CD14-positive monocyte (primary cell): ENCODE measurements around the gene HSP90AA1. TPM values are rescaled to one million over a fixed set of nuclear protein-coding genes. Genes with fewer than 3 reads are reported as not detected.

ENCODE experiments used
- DNase-seq, 3 donors: peaks; one replicate each; pipeline ENCODE4 v3.0.0-alpha.2; 2011 to 2022
- H2AFZ ChIP-seq: 2 replicates; pipeline ENCODE4 v1.6.0; 2012; ENCODE audit warnings: mild to moderate bottlenecking, low read depth, low read length, inconsistent platforms; ENCODE audit not compliant: insufficient read depth, poor library complexity, severe bottlenecking
- H3K27ac ChIP-seq, 2 donors: 1 replicate in 1 of 2; 2 replicates in 1 of 2; pipeline ENCODE4 v1.5.1; 2012 to 2013; ENCODE audit warnings: low read length in 2 of 2, control low read depth in 1 of 2, inconsistent platforms in 1 of 2, low read depth in 1 of 2, mild to moderate bottlenecking in 1 of 2
- H3K27me3 ChIP-seq, 2 donors: one replicate each; pipeline versions ENCODE4 v1.6.0 to v1.6.1; 2011 to 2013; ENCODE audit warnings: low read length in 2 of 2; ENCODE audit not compliant: control insufficient read depth in 2 of 2, insufficient read depth in 2 of 2
- H3K36me3 ChIP-seq, 2 donors: replicated peaks in 1 of 2; 1 replicate in 1 of 2; 2 replicates in 1 of 2; pipeline versions ENCODE4 v1.5.1 to v1.6.1; 2012 to 2013; ENCODE audit warnings: low read length in 2 of 2, control low read depth in 1 of 2, inconsistent platforms in 1 of 2, mild to moderate bottlenecking in 1 of 2; ENCODE audit not compliant: insufficient read depth in 2 of 2, control insufficient read depth in 1 of 2
- H3K4me1 ChIP-seq, 2 donors: 1 replicate in 1 of 2; 2 replicates in 1 of 2; pipeline versions ENCODE4 v1.5.1 to v1.6.1; 2012 to 2013; ENCODE audit warnings: low read length in 2 of 2, control low read depth in 1 of 2, inconsistent platforms in 1 of 2, mild to moderate bottlenecking in 1 of 2, moderate library complexity in 1 of 2; ENCODE audit not compliant: insufficient read depth in 2 of 2, control insufficient read depth in 1 of 2
- H3K4me2 ChIP-seq: replicated peaks from 2 replicates; pipeline ENCODE3; 2012; ENCODE audit warnings: low read length, moderate library complexity, mild to moderate bottlenecking; ENCODE audit not compliant: poor library complexity, severe bottlenecking; ENCODE audit errors: extremely low read depth
- H3K4me3 ChIP-seq, 3 experiments: fragments of 200-600 bp in 1 of 3; sonication (generic) in 1 of 3; replicated peaks in 1 of 3; 1 replicate in 2 of 3; 2 replicates in 1 of 3; pipeline ENCODE4 v1.5.1; 2011 to 2013; ENCODE audit warnings: low read length in 3 of 3, mild to moderate bottlenecking in 3 of 3, control low read depth in 2 of 3, low read depth in 2 of 3, inconsistent platforms in 1 of 3, moderate library complexity in 1 of 3
- H3K79me2 ChIP-seq: 2 replicates; pipeline ENCODE4 v1.6.0; 2012; ENCODE audit warnings: mild to moderate bottlenecking, control low read depth, inconsistent platforms, low read length, moderate library complexity; ENCODE audit not compliant: insufficient read depth
- H3K9ac ChIP-seq: 2 replicates; pipeline ENCODE4 v1.6.0; 2017; ENCODE audit warnings: low read length, mild to moderate bottlenecking; ENCODE audit not compliant: insufficient read depth, poor library complexity, severe bottlenecking
- H3K9me3 ChIP-seq, 2 donors: replicated peaks in 1 of 2; 1 replicate in 1 of 2; 2 replicates in 1 of 2; pipeline versions ENCODE4 v1.5.1 to v1.6.1; 2012 to 2013; ENCODE audit warnings: low read length in 2 of 2, control low read depth in 1 of 2; ENCODE audit not compliant: control insufficient read depth in 1 of 2, insufficient read depth in 1 of 2
- H4K20me1 ChIP-seq: 2 replicates; pipeline ENCODE4 v1.6.0; 2012; ENCODE audit warnings: mild to moderate bottlenecking, low read length, control low read depth, moderate library complexity; ENCODE audit not compliant: insufficient read depth
- H3K27ac Mint-ChIP-seq, 7 donors: one replicate each; pipeline ENCODE4 v1.8.0; 2020; ENCODE audit warnings: mild to moderate bottlenecking in 7 of 7, mixed read lengths in 7 of 7, moderate library complexity in 6 of 7, inconsistent platforms in 2 of 7
- H3K27me3 Mint-ChIP-seq, 3 donors: one replicate each; pipeline ENCODE4 v1.8.0; 2021 to 2022; ENCODE audit warnings: low read depth in 3 of 3, mild to moderate bottlenecking in 3 of 3, mixed read lengths in 3 of 3, moderate library complexity in 3 of 3, inconsistent platforms in 1 of 3
- H3K36me3 Mint-ChIP-seq, 2 donors: one replicate each; pipeline ENCODE4 v1.8.0; 2020; ENCODE audit warnings: mixed read lengths in 2 of 2, inconsistent platforms in 1 of 2, mild to moderate bottlenecking in 1 of 2
- H3K4me1 Mint-ChIP-seq: one replicate; pipeline ENCODE4 v1.8.0; 2020; ENCODE audit warnings: mild to moderate bottlenecking, mixed read lengths
- H3K4me3 Mint-ChIP-seq, 2 donors: one replicate each; pipeline ENCODE4 v1.8.0; 2020; ENCODE audit warnings: mild to moderate bottlenecking in 2 of 2, mixed read lengths in 2 of 2, moderate library complexity in 1 of 2
- H3K9me3 Mint-ChIP-seq, 7 donors: one replicate each; pipeline ENCODE4 v1.8.0; 2020 to 2022; ENCODE audit warnings: mixed read lengths in 7 of 7, mild to moderate bottlenecking in 6 of 7, moderate library complexity in 6 of 7, inconsistent platforms in 2 of 7
- CTCF ChIP-seq: fragments of 200-600 bp; IDR thresholded peaks from one replicate; pipeline ENCODE4 v1.8.0; 2022; ENCODE audit warnings: antibody characterized with exemption, mild to moderate bottlenecking
- WGBS: methylation state at CpG from one replicate; pipeline ENCODE4 v1.1.5; 2013; ENCODE audit warnings: missing lambda C conversion rate; ENCODE audit not compliant: insufficient coverage; 5-methylcytosine and 5-hydroxymethylcytosine counted together
- intact Hi-C, 2 donors: fragments of 100-400 bp; cut with micrococcal nuclease; formaldehyde crosslinking; loops; one replicate each; pipeline versions ENCODE4 v1.15.0 to v1.15.1; 2023
- polyA plus RNA-seq, 3 donors: library from polyadenylated mRNA; depleted of rRNA in 1 of 3; unstranded in 2 of 3; stranded (reverse) in 1 of 3; fragments of 300-500 nt in 2 of 3; fragments of >200 nt in 1 of 3; fragmentation: Illumina TruSeq in 2 of 3; gene quantifications; 1 replicate in 2 of 3; 2 replicates in 1 of 3; pipeline ENCODE4 v1.2.3, GENCODE V29; 2012 to 2021

The HSP90AA1 gene
- polyA plus RNA-seq, 3 donors: 149 to 211 (median 180) TPM

GRCh38 chr14:102043251-102044025, 43.4 kb downstream of the HSP90AA1 start:
- intact Hi-C loops: loop anchor here in 1 of 2 donors (10.0 kb wide), 1 partner anchor 51 kb away; no protein-coding TSS in a partner anchor
- H2AFZ ChIP-seq: no peak overlapping the region
- H3K4me1 ChIP-seq: no peaks in the 10 kb centered on the region
- no peak for DNase-seq
- peaks cover 87 to 98% of the 10 kb centered on the region in 2 donors for H3K36me3 ChIP-seq
- H3K9me3 ChIP-seq: no peaks in the 10 kb centered on the region
- no peaks in the 10 kb centered on the region for H3K4me1 Mint-ChIP-seq
- no peaks in the 10 kb centered on the region for H3K79me2 ChIP-seq
- no peak overlapping the region for H3K4me3 ChIP-seq
- H3K4me3 Mint-ChIP-seq: no peak overlapping the region
- no peaks in the 10 kb centered on the region for H3K9me3 Mint-ChIP-seq
- TF ChIP-seq CTCF: no peak
- H3K27me3 ChIP-seq: no peaks in the 10 kb centered on the region
- no peak overlapping the region for H3K27ac ChIP-seq
- H3K27ac Mint-ChIP-seq: no peak overlapping the region
- 93% methylated on average over 13 of the region's 22 CpGs for WGBS
- H3K9ac ChIP-seq: no peak overlapping the region
- H3K36me3 Mint-ChIP-seq: peaks cover 85 to 99% of the 10 kb centered on the region in 2 donors
- H3K27me3 Mint-ChIP-seq: no peaks in the 10 kb centered on the region
- H4K20me1 ChIP-seq: no peaks in the 10 kb centered on the region
- H3K4me2 ChIP-seq: no peak overlapping the region

GRCh38 chr14:102042699-102043098, 44.1 kb downstream of the HSP90AA1 start:
- H3K4me3 Mint-ChIP-seq: no peak overlapping the region
- Histone ChIP-seq H2AFZ (no peak overlapping the region), H3K27ac (no peak overlapping the region), H3K79me2 (no peaks in the 10 kb centered on the region), H3K36me3 (peaks cover 87 to 98% of the 10 kb centered on the region in 2 donors), H3K4me1 (no peaks in the 10 kb centered on the region), H3K4me3 (no peak overlapping the region), H3K27me3 (no peaks in the 10 kb centered on the region), H3K4me2 (no peak overlapping the region), H3K9me3 (no peaks in the 10 kb centered on the region), H4K20me1 (no peaks in the 10 kb centered on the region), H3K9ac (no peak overlapping the region)
- H3K27me3 Mint-ChIP-seq: no peaks in the 10 kb centered on the region
- peaks cover 83 to 99% of the 10 kb centered on the region in 2 donors for H3K36me3 Mint-ChIP-seq
- no peak for TF ChIP-seq CTCF
- H3K27ac Mint-ChIP-seq: no peak overlapping the region
- H3K9me3 Mint-ChIP-seq: no peaks in the 10 kb centered on the region
- DNase-seq: no peak
- H3K4me1 Mint-ChIP-seq: no peaks in the 10 kb centered on the region
- WGBS: 97% methylated on average over 9 of the region's 9 CpGs
- intact Hi-C loops: loop anchor here in 1 of 2 donors (10.0 kb wide), 1 partner anchor 52 kb away; no protein-coding TSS in a partner anchor
